ENCODE data around the gene ADAMTS16.

Gene ADAMTS16

DNA sequence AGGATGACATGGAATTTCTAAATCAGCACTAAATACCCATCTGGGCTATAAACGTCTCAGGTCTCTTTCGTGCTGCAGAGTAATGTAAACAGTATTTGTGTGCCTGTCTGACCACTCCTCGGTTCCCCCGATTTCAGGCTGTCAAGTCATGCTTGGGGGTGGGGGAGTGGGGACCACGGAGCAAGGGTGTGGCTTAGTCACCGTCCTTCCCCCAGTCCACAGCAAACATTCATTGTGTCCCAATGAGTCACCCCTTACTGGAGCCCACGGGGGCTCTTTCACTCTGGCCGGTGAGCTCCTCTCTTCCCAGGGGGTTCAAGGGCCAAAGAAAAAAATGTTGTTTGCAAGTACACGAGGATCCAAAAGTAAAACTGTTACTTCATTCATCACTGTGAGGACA is 210.0 kb downstream of the ADAMTS16 start:
- DNase-seq, result no peak

GRCh38 chr5:5351288-5351979 is 211.3 kb downstream of the ADAMTS16 start:
- no peak for DNase-seq

DNA sequence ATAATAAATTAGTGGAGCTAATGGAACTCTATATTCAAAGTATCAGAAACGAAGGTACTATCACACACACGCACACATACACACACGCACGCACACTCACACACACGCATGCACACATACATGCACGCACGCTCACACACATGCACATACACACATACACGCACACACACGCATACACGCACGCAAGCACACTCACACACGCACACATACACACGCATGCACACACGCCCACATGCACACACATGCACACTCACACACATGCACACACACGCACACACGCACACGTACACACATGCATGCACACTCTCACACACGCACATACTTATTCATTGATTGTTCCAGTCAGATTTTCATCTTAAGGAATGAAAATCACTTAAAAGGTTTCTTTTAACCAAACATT is 212.5 kb downstream of the ADAMTS16 start:
- DNase-seq, result no peak

DNA sequence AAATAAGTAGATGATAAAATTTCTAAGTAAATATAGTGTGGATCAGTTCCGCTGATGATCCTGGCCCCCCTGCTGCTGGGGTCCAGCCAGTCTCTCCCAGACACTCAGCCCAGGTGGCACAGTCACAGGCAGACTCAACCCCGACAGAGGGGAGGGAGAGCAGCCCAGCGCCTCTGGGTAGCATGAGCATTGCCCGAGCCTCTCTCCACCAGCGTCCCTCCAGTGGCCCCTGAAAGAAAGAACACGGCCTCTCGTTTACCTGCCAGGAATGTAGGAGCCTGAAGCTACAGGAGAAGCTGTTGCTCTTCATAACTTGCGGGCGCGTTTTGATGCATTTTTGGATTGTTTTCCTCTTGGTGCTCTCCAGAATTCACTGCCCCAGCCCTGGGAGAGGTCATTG is 213.6 kb downstream of the ADAMTS16 start:
- no peak for DNase-seq

DNA sequence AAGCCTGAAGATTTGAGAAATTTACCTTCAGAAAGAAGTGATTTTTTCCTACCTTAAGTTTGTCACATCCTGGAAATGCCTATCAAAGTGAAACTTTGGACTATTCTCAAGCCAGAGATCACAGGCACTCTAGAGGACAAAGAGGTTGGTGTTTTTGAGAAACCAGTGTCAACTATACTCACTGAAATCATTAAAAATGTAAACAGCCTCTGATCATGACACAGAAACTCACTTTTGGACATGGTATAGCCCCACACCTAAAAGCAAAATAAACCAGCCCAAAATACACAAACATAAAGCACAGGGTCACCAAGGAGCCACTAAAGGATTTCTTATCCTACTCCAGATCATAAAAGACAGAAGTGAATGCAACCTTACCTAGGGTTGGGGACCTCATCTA is 216.6 kb downstream of the ADAMTS16 start:
- DNase-seq, result no peak

DNA sequence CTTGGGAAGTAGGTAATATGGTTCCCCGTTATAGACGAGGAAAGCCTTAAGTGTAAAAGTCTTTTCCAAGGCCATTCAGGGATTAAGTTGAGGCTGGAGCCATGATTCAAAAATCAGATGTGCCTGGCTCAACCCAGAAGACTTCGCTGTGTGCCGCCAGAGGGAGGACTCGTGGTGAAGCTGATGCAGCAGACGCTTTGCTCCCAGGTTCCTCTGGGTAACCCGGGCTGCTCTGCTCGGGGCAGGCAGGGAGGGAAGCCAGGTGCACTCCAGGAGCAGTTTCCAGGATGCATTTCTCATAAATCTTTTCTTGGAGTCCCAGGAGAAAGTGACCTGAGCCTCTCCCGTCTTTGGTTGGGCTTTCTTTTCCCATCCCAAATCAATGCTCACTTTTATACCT is 219.5 kb downstream of the ADAMTS16 start:
- DNase-seq, result no peak

GRCh38 chr5:5360363-5360940 is 220.3 kb downstream of the ADAMTS16 start:
- DNase-seq, result peak; percentile 35

DNA sequence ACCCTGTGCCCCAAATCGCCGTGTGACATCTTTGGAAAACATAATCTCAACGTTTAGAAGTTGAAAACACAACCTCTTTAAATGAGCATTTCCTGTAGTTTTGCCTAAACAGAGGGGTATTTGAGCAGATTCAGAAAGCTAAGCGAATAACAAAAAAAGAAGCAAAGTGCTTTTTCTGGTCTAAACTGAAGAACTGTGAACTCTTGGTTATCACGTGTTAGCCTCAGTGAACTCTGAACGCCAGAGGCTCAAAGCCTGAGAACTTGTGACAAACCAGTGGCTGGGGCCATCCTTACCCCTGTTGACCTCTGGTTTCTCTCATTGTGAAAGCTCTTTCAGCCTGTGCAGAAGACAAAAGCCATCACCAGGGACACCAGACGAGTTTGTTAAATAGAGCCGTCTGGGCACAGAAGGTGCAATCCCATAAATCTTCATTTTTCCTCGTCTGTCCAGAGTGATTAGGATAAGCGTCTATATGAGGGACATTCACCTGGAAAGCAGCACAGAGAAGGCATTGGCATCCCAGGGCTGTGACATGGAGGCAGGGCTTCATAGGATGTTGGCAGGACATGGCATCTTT is 220.9 kb downstream of the ADAMTS16 start:
- peak; percentile 73 for DNase-seq

- DNase-seq, result no peak
Measured at GRCh38 chr5:5363045-5363444, 222.9 kb downstream of the ADAMTS16 start.

DNA sequence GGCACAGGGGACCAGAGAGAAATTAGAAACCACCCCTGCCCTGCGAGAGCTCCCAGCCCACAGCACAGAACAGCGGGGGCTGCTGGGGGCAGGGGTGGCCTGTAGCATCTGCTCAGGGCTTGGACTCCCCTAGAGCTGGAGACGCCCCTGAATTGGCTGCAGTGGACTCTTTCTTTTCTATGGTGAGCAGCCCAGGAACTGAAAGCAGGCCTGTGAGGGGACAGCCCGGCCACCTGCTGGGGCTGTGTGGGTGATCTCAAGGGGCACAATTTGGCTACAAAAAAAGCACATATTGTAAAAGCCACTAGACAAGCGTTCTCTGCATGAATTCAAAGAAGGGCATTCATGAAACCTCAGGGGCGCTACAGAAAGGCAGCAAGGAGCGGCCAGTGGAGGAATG is 224.8 kb downstream of the ADAMTS16 start:
- no peak for DNase-seq

- no peak for DNase-seq
Measured at GRCh38 chr5:5367739-5368138, 227.6 kb downstream of the ADAMTS16 start.

DNA sequence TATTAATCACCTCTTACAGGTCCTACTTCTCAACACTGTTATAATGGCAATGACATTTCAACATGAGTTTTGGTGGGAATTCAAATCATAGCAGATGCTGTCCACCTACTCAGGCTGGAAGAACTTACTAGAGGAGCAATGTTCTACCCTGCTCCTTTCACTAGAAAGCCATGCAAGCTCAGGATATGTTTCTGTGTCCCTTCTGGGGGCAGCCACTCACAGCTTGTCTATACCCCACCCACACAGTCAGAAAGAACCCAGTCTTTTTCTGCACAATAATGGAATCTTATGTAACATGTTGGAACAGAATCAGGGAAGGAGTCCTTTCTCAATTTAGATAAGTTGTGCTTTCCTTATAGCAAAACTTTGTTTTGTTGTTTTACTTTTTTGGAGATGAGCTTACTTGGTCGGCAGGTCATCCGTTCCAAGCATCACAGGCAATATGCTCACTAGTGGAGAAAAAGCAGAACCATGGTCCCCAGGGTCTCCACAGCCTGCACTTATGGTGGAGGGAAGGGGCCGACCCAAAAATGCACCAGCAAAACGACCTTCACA is 229.0 kb downstream of the ADAMTS16 start:
- DNase-seq, result no peak
